ENCODE results near the gene AR.

AR gene

GRCh38 chrX:67543818-67544217 is at the start of gene AR:
Gene AR (plus strand): TSS chrX:67544021. CDS start chrX:67545147, 1,126 bp downstream.
- DNase-seq (ENCODE audit: low spot score), result peak; percentile 59

DNA sequence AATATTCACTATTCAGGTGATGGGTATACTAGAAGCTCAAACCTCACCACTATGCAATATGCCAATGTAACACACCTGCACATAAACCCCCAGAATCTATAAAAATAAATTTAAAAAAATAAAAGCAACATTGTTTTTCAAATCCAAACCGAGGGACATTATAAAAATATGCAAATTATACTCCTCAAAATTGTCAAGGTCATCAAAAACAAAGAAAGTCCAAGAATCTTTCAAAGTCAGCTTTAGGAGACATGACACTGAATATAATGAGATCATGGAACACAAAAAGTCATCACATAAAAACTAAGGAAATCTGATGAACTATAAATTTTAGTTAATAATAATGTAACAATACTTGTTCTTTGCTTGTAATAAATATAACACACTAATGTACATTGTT is 43.2 kb upstream of the AR start:
- DNase-seq (ENCODE audit: low spot score), result no peak

GRCh38 chrX:67503004-67503403 is 40.8 kb upstream of the AR start:
- DNase-seq (ENCODE audit: low spot score), result no peak

DNA sequence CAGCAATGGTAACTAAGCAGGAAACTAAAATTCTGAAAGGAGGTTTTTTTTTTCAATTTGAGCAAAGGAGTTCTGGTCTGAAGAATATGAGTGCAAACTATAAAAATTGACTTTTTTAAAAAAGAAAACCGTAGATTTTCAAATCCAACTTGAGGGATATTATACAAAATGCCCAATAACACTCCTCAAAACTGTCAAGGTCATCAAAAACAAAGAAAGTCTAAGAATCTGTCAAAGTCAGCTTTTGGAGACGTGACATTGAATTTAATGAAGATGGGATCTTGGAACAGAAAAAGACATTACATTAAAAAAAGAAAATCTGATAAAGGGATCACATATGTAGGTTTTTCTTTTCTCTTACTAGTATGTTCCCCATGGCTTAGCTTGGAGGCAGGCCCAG is 40.4 kb upstream of the AR start:
- no peak for DNase-seq (ENCODE audit: low spot score)

- no peak for DNase-seq (ENCODE audit: low spot score)
Observed at GRCh38 chrX:67520671-67521070, 23.1 kb upstream of the AR start.

DNA sequence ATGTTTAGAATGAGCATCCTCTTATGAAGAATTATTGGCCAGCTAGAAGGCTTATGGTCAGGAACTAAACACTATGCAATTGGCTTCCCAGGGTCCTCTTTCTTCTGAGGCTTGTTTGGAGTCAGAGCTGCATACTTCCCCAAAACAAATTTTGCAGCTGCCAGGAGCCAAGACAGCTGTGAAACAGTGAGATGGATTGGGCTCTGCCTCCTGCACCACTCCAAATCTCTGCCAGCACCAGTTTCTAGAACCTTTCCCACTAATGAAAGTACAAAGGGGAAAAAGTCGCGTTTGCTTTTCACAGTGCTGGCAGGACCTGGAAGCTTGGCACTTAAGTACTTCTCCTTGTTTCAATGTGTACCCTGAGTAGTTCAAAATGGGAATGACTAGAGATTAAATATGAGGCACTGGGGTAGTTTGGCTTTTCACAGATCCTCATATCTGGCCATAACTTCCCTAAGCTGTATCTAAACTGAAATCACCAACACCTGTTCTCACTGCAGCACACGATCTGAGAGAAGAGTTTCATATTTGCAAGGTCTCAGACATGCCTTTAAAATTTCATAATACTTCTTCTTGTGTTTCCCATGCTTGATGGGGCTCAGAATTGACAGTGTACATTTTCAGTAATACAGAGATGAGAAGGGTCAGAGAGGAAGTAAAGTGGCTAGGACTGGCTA is 20.7 kb upstream of the AR start:
- DNase-seq (ENCODE audit: low spot score), result no peak

- no peak for DNase-seq (ENCODE audit: low spot score)
Observed at GRCh38 chrX:67523932-67524331, 19.9 kb upstream of the AR start.

DNA sequence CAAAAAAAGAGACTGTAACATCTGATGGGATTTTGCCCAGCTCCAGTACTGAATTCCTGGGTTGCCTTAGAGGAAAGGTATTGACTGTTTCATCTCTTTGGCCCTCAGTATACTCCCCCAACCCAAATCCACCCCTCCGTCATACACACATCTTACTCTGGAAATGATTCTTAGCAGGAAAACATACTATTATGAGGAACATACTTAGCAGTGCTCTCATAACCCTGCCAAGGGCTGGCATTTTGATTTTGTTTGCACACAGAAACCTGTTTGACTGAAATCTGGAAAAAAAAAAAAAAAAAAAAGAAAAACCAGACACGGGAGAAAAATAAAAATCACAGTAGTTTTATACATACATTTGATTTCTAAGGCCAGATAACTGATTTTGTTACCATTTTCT is 19.4 kb upstream of the AR start:
- DNase-seq (ENCODE audit: low spot score), result no peak

DNA sequence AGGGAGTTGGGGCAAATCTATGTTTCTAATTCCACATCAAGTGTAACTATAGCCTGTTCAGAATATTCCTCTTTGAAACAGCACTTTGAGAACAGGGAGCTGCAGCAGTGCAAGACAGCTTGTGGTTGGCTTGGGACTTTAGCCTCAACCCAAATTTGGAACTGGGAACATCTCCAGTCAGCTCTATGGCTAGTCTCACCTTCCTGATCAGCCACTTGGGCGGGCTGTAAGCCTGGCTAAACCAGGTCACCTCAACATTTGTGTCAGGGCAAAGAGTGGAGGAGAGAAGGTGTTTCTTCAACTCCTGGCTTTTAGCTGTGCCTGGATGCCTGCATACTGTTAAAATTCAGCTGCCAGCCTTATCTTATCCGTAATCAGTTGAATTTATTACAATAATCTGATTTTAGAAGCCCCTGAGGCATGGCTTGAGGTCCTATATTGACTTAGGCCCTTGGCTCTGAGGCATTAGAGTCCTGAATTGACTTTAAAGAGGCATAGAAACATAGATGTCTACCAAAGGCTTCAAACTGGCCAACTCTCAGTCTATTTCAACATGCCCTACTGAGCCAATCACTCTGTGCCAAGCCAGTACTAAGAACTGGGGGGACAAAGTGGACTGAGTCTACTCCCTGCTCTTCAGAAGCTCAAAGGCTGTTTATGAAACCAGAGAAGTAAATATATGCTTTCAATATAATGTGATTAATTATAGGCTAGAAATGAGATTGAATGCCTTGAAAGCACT is 18.7 kb upstream of the AR start:
- DNase-seq (ENCODE audit: low spot score), result no peak

- DNase-seq (ENCODE audit: low spot score), result no peak
Observed at GRCh38 chrX:67536564-67536963, 7.3 kb upstream of the AR start.

- no peak for DNase-seq (ENCODE audit: low spot score)
Observed at GRCh38 chrX:67538383-67538782, 5.4 kb upstream of the AR start.

GRCh38 chrX:67544281-67545035 is 637 bp downstream of the AR start:
- DNase-seq (ENCODE audit: low spot score), result no peak

GRCh38 chrX:67545036-67545821 is 1.4 kb downstream of the AR start:
- peak; percentile 43 for DNase-seq (ENCODE audit: low spot score)

DNA sequence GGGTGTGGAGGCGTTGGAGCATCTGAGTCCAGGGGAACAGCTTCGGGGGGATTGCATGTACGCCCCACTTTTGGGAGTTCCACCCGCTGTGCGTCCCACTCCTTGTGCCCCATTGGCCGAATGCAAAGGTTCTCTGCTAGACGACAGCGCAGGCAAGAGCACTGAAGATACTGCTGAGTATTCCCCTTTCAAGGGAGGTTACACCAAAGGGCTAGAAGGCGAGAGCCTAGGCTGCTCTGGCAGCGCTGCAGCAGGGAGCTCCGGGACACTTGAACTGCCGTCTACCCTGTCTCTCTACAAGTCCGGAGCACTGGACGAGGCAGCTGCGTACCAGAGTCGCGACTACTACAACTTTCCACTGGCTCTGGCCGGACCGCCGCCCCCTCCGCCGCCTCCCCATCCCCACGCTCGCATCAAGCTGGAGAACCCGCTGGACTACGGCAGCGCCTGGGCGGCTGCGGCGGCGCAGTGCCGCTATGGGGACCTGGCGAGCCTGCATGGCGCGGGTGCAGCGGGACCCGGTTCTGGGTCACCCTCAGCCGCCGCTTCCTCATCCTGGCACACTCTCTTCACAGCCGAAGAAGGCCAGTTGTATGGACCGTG is 2.2 kb downstream of the AR start:
- peak; percentile 17 for DNase-seq (ENCODE audit: low spot score)

- DNase-seq (ENCODE audit: low spot score), result no peak
Observed at GRCh38 chrX:67546496-67547423, 2.9 kb downstream of the AR start.

DNA sequence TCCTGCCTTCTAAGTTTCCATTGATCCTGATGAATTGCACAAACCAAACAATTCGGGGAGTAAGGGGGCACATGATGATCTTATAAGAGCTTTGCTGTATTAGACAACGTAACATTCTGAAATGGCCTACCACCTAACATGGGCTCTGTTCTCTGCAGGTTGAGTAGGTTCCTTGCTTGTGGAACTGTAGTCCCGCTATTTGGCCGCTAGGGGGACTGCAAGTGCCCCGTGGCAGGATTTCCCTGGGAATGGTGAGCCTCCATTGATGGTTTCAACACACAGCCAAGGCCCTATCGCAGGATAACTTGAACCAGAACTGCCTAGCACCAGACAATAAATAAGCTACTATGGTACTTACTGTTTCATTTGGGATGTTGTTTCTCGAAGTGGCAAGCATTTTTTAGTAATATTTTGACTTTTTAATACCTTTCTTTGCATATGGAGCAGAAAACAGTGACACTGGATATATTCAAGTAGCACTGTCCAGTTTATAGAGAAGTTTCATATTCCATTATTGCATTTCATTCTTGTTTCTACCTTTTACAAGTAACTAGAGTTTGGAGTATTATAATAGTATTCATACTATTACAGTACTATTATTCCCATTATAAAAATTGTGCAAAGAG is 11.9 kb downstream of the AR start:
- DNase-seq (ENCODE audit: low spot score), result peak; percentile 62

DNA sequence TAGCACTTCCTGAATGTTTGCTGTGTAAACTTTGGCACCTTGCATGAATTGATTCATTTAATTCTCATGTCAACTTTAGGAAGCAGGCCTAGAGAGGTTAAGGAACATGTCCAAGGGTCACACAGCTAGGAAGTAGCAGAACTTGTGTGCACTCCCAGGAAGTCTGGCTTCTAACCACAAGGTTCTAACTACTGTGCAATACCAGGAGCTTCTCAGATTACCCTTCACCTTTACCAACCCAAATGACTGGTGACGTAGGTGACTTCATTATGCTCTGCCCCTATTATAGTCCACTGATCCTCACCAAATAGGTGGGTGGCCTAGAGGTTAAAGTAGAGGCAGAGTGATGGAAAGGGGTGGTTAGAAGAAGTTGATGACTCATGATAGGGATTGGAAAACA is 14.4 kb downstream of the AR start:
- DNase-seq (ENCODE audit: low spot score), result no peak

DNA sequence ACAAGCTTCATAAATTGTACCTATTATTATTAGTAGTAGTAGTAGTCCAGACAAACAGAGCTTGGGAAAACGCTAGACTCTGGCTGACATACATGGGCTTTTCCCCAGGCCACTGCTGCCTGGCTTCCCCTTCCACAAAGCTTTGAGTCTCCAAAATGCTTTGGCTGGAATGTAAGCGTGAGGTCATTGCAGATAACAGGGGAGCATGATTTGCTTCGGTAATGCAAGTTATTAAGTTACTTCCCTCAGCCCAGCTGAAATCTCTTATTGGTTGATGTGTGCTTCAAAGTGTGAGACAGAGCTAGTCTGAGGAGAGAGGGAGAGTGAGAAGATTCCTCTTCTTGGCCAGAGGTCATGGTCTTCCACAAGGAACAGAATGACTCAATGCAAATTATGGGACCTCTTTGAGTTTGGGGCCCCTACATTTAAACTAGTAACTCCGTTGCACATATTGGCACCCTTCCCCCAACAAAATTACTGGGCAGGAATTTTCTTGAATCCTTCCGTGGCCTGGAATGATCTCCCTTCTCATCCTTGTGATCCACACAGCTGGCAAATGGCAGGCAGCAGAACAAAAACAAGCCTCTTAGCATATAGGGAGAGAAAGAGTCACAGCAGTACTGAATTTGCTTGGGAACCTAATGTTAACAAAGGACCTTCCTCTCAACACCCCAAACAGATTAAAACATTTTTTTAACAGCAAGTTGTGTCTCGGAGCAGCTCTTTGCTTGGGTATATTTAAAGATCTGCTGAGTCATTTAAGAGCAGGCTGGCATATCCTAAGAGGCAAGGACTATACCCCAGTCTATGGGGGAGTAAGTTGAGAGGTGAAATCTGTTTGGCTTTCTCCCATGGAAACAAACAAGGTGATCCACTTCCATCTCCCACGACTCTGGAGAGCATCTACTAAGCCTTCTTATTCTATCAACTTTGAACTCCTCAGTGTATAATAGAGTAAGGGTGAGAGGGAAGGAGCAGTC is 19.9 kb downstream of the AR start:
- peak; percentile 75 for DNase-seq (ENCODE audit: low spot score)

- DNase-seq (ENCODE audit: low spot score), result no peak
Observed at GRCh38 chrX:67564475-67564874, 20.7 kb downstream of the AR start.
